T-helper 9 cell (primary cell): Measurements from ENCODE around the gene CFAP77.
A peak's percentile ranks its signal among the peaks of the same experiment; 100 is the strongest.

ENCODE experiments used
- DNase-seq: peaks from one replicate; pipeline ENCODE4 v3.0.0-alpha.2; 2020

CFAP77 gene

DNA sequence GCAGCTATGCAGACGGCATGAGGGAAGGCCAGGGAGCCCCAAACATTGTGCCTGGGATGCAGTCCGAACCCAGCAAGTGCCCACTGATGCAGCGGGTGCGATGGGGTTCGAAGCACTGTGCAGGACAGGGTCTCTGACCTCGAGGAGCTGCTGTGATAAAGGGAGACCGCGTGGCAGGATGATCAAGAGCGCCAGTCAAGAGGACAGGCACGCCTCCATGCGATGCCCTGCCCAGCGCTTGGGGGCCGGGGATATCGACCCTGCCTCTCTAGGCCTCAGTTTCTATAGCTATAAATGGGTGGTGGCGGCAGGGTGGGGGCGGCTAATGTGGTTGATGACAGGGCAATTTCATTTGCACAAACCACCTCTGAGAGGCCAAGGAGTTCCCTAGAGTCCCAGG is 87.7 kb downstream of the CFAP77 start:
- no peak for DNase-seq

DNA sequence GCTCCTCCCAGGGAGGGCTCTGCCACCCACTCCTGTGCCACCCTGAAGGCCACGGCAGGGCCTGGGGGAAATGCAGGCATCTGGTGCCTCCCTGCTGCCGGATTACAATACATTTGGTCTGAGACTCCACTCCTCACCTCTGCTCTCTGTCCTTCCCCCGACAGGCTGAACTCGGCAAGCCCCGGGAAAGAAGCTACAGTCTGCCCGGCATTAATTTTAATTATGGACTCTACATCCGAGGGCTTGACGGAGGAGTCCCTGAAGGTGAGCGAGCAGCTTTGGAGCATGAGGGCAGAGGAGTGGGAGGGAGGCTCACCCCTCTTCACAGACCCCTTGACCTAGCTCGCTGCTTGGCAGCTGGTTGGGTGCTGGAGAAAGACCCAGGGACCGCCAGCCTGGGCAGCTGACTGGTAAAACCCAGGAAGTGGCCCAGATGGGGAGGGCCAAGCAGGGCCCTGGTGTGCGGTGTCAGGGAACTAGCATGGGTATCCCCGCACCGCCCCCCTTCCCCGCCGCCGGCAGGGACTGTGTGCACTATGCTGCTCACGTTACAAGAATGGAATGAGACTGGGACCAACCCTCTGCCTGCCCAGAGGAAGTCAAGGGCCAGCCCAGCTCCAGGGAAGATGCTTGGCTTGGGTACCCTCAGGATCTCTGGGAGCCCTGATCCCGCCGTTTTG is 88.7 kb downstream of the CFAP77 start:
- DNase-seq, result no peak

DNA sequence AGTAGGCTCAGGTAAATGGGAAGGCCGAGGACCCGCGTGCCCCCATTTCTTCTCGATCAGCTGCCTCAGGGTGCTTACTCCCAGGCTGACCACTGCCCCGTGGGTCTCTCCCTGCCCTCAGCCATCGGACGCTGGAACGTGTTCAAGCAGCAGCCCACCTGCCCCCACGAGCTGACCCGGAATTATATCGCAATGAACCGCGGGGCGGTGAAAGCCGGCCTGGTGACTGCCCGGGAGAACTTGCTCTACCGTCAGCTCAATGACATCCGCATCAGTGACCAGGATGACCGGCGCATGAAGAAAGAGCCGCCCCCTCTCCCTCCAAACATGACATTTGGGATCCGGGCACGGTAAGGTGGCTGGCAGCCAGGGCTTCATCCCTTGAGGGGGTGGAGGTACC is 89.2 kb downstream of the CFAP77 start:
- no peak for DNase-seq

DNA sequence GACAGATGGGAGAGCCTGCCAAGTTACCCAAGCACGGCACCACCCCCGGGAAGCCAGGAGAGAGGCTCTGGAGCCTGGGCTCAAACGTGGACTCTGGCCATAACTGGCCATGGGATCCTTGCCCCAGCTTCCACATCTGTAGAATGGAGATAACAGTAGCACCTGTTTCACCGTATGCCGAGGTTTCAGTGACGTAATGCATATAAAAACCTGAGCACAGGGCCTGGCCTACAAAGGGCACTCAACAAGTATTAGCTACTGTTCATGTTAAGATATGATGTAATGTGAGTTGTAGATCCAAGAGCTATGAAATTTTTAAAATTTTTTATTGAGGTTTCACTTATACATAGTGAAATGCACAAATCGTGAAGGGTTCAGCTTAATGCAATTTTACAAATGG is 90.2 kb downstream of the CFAP77 start:
- DNase-seq, result no peak

DNA sequence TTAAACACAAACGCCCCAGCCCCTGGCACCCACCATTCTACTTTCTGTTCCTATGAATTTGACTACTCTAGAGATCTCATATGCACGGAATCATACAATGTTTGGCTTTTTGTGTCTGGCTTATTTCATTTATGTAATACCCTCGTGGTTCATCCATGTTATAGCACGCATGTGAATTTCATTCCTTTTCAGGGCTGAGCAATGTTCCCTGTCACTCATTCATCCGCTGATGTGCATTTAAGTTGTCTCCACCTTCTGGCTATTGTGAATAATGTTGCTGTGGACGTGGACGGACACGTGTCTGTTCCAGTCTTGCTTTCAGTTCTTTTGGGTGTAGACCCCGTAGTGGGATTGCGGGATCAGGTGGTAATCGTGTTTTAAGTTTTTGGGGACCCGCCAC is 92.5 kb downstream of the CFAP77 start:
- DNase-seq, result no peak

DNA sequence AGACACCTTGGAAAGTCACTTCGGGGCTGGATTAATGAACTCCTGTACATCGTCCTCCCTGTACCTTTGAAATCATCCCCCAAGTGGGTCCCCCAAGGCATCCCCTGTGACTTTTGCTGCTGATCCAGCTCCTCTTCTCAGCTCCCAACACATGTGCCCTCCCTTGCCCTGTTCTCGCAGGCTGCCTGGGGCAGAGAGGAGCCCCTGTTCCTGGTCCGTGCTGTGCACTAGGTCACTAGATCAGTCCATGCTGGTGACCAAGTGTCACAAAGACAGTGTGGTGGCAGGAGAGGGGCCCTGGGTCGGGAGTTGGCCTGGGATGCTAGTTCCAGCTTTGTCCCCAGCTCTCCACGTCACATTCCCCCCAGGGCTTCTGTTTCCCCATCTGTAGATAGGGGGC is 93.1 kb downstream of the CFAP77 start:
- DNase-seq, result no peak

DNA sequence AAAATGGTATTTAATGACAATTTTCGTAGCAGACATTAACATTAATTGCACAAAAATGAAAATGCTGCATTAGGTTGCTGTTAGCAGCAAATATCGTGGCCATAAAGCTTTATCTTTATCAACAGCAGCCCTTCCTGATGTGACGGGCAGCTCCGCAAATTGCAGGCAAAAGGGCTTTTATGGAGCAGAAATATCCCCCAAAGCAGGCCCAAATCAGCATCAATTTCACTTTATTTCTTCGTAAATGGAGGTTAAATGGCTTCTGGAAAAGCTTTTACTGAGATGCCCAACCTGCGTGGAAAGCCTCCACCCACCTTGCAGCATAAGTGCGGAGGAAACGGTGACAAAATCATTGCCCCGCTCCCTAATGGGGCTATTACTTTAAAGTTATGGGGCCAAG is 94.5 kb downstream of the CFAP77 start:
- no peak for DNase-seq

DNA sequence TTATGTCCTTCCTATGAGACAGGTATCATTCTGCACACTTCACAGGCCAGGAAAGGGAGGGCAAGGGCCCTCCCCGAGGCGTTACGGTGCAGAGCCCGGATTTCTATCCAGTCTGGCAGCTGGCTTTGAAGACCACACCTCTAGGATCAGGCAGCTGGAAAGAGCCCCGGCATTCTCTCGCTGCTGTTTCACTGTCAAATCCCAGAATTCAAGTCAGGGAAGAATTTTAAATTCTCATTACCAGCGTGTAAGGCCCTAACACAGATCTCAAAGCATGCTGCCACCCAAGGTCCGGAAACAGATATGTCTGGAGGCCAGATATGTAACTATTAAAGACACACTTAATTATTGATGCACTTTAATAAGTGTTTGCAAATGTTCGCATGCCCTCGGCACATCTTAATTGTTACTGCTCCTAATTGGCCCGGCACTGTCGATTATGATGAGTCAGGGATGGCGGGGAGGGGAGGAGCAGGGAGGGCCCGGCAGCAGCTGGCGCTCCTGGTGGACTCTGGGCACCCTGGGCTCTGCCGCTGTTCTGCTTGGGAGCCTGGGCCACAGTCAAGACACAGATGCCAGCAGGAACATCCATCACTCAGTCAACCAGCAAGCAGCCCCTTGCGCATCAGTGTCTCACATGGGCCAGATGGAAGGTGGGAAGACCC is 96.1 kb downstream of the CFAP77 start:
- DNase-seq, result no peak

DNA sequence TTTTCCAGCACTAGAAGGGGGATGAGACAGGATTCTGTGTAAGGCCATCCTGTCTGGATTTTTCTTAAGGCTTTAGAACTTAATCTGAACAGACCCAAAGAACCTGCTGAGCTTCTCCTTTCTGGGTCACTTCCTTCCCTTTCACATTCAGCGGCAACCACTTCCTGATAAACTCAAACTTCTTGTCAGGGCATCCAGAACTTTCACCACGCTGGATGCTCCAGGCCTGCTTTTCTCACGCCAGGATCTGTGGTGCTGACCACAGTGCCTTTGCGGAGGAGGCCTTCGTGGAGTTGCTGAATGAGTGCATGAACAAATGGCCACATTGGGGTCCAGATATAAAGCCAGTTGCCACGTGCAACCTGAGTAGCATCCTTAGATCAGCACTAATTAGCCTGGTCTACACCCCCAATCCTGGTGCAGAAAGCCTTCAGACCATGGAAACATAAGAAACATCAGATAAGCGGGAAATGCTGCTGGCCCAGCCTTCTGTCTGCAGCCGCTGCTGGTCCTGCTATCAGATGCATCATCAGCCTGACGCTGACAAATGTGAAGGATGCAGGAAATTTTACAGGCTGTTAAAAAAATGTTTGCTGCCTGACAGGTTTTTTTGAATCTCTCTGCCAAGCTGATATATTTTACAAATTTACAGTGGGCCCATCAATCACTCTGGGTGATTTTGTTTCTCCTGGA is 97.1 kb downstream of the CFAP77 start:
- no peak for DNase-seq

DNA sequence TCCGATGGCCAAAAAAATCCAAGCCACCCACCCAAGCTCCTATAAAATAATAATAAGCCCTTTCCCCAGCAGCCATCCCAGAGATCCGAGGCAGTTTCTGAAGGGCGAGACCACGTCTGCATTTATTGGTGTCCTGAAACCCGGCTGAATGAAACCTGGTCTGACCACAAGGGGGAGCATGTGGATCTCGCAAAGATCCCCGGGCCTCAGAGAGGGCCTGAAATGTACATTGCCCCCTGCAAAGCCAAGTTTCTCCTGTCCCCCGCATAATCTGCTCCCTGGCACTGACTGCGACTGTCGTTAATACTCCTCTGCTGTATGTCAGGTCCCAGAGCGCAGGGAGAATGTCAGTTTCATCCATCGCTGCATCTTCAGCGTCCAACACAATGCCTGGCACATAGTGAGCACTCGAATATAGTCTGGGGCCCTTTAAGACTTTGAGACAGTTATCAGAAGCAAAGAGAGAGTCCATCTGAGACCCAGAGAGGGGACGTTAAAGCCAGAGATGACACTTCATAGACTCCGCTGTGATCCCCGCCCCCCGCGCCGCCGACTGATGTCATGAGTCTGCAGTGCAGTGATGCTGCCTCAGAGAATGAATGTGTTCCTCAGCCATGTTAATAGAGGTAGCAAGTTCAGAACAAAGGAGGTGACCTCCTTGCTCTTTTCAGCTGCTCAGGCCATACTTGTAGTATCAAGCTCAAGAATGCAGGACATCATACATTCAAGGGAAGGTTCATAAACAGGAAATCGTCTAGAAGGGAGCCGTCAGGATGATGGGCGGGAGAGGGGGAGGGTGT is 97.9 kb downstream of the CFAP77 start:
- peak; percentile 51 for DNase-seq

DNA sequence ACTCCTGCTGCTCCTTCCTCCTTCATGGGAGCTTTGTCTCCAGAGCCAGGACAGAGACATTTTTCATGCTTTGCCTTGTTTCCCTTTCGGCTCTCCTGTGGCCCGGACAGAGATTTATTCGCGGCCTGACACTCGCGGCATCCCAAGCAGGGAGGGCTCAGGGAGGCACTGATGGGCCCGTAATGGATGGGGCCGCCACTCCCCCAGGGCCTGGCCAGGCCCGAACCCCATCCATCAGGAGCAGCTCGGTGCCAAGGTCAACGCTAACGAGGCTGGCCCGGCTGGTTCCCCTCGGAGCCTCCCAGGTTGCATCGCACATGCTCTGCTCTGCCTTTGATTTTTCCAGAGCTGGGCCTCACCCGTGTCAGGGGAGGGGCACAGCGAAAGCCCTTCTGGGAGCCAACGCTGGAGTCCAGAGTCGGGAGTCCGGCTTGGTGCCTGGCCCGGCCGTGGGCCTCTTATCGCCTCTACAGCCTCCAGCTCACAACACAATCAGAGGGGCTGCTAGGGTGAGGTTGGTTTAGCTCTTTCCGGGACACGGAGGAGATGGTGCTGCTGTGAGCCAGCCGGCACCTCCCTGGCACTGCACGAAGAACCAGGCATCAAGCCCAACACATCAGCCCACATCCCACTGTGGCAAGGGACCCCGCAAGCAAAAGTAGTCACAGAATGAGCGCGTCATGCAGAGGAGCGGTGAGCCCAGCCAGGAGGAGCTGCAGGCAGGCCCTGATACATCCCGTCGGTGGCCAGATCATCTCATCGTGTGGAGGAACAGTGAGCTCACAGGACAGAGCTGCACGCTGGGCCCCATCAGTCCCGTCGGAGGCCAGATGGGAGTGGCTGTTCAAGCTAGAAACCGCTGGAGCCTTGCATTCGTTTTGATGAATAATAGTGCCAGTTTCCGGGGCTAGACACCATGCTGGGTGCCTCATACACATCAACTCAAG is 100.2 kb downstream of the CFAP77 start:
- no peak for DNase-seq

DNA sequence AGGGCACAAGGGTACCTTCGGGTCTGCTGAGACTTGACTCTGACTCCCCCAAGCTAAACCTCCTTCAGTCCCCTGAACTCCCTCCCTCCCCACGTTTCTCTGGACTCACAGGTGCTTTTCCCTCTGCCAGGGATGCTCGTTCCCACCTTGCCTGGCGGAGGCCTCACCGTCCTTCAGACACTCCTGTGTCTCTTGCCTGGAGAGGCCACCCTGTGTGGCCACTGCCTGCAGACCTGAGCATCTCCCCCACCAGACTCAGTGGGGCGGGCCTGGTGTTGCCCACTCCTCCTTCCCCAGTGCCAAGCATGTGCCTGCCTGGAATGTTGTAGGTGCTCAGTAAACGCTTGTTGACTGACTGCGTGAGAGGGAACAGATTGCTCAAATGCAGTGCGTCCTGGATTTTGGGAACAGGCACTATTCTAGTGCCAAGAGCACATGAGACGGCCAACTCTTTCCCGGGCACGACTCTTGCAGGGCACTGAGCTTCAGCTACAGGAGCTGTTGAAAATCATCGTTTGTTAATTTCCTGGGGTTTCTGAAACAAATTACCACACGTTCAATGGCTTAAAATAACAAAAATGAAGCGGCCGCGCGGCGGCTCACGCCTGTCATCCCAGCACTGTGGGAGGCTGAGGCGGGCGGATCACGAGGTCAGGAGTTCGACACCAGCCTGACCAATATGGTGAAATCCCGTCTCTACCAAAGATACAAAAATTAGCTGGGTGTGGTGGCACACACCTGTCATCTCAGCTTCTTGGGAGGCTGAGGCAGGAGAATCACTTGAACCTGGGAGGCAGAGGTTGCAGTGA is 101.4 kb downstream of the CFAP77 start:
- no peak for DNase-seq

DNA sequence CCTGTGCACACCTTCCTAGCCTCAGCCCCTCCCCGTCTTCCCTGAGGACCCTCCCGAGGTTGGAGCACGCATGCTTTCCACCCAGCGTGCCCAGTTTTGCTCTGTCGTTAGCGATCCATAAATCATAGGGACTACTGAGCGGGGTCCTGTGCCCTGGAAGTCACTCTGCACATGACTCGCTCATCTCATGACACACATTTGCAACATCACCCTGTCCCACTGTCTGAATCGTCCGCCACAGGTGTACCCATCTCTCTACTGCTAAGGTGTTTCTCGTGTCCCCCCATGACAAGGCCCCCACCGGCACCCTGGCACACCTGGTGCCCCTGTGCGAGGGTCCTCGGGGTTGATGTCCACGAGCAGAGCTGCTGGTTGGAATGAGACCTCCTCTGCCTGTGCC is 103.4 kb downstream of the CFAP77 start:
- DNase-seq, result no peak

DNA sequence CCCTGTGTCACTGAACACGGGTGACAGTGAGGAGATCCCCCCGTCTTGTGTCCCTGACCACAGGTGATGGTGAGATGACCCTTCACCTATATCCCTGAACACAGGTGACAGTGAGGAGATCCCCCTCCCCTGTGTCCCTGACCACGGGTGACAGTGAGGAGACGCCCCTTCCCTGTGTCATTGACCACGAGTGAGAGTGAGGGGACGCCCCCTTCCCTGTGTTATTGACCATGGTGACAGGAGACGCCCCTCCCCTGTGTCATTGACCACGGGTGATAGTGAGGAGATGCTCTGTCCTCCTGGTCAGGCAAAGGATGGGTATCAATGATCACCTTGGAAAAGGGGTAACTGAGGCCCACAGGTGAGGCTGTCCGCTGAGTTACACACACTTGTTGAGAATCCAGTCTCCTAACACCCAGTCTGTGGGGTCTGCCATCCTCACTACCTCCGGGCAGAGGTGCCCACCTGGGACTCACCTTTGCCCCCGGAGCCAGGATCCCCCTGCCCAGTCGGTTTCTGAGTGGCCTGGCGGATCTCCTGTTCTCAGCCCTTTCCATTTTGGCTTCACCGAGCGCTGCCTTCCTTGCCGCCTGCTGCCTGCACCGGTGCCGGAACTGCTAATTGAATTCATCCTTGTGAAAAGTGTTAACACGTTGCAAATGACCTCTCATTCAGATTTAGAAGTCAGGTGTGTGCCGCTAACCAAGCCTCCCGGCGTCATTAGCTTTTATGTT is 104.2 kb downstream of the CFAP77 start:
- DNase-seq, result no peak

DNA sequence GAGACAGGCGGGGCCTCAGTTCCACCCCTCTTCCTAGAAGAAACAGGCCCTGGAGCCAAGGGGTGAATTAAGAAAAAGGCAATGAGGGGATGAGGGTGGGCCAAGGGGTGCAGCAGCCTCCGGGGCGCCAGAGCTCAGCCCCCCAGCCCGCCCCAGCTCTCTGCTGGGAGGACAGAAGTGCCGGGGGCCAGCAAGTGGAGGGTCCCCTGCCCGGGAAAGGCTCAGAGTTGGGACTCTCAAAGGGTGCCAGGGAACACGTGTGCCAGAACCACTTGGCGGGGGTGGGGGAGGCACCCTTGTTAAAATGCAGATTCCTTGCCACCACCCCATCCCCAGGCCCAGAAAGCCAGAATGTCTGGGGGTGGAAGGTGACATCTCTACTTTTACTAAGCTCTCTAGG is 104.8 kb downstream of the CFAP77 start:
- no peak for DNase-seq

DNA sequence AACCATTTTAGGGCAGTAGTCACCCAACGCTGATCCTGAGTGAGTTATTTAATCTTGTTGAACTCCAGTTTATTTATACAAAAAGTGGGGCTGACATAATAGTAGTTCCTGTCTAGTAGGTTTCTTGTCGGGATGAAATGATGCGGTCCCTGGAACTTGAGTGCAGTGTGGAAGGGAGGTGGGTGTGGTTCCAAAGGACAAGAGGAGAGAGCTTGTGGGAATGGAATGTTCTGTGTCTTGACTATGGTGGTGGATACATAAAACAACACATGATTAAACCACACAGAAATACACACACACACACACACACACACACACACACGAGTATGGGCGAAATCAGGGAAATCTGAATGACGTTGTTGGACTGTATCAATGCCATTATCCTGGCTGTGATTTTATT is 106.3 kb downstream of the CFAP77 start:
- no peak for DNase-seq

DNA sequence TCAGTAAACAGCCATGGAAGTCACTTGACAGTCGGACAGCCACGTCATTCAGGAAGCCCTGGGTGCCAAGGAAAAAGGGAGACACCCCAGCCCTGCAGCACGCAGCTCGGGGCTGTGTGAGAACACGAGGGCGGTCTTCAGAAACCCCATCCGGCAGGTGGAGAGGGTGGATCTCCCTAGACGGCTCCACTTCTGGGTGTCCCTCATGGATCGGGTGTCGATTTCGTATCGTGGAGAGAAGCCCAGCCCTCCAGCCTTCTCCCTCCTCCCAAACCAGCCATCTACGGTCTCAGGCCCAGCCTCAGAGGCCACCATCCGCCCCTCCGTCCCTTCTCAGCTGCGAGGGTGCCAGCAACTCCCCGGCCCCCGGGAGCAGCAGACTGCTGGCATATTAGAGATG is 106.9 kb downstream of the CFAP77 start:
- no peak for DNase-seq

DNA sequence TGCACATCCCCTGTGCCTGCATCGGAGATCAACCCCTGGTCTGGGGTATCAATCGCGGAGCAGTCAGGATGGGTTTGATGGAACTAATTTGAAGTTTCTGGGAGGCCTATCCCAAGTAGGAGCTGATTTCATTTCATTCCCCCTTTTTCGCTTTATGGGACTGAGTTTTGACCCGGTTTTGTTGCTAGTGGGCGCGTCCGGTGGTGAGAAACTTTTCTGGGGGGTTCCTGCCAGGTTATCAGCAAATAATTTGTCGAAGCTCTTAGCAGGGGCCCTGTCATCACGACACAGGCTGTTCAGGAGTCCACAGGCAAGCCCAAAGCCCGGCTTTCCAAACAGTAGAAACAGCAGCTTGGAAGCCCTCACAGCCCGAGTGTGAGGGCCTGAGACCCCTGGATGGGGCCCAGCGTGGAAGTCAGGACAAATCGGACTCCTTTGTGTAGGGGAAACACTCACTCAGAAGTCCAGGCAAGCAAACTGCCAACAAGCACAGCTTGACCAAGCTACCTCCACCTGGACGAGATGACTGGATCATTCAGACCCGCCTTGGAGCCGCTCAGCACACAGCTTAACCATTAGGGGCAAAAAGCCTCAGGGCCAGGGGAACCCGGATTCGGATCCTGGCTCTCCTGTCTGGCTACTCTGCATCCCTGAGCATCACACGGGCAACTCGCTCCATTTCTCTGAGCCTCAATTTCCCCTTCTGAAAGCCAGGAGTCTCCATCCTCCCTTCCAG is 108.0 kb downstream of the CFAP77 start:
- no peak for DNase-seq

DNA sequence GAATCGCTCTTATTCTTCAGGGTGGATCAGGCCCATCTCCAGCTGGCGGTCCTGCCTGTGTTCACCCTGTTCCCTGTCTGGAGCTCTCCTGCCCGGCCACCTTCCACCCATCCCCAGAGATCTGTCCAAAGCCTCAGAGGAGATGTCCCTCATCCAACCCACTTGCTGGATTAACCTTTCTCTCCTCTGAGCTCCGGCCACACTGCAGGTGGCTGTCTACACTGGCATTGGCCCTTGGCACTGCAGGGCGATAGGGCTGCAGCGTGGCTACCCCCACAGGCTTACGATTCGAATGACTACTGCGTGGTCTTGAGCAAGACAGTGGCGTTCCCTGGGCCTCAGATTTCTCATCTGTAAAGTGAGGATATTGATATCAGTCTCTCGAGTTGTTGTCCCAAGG is 108.6 kb downstream of the CFAP77 start:
- DNase-seq, result no peak

DNA sequence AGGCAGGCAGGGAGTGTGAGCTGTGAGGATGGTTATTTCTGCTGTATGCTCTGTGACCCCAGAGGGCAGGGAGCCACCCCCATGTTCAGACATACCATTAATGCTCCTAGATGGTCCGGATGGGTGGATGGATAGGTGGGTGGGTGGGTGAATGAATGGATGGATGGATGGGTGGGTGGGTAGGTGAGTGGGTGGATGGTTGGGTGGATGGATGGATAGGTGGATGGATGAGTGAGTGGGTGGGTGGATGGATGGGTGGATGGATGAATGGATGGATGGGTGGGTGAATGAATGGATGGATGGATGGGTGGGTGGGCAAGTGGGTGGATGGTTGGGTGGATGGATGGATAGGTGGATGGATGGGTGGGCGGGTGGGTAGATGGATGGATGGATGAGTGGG is 109.0 kb downstream of the CFAP77 start:
- DNase-seq, result no peak
